ENCODE data around the gene PCGF5.

- TF ChIP-seq CTCF (IDR thresholded peaks at IDR 0.05) (no peak), POLR2A (IDR thresholded peaks at IDR 0.05) (no peak)
Measured at GRCh38 chr10:91185239-91185875, 35.1 kb upstream of the PCGF5 start.
